WERI-Rb-1 (cell line): ENCODE data around the gene IST1.

Experiments used
- DNase-seq: peaks from one replicate; pipeline ENCODE4 v3.0.0-alpha.2; 2020
- H3K27ac ChIP-seq: fragments of 250-450 bp; sonication (Bioruptor Pico); 2 replicates; pipeline ENCODE4 v1.5.1; 2020; ENCODE audit warnings: mild to moderate bottlenecking, moderate library complexity
- H3K27me3 ChIP-seq: fragments of 250-450 bp; sonication (Bioruptor Pico); 2 replicates; pipeline ENCODE4 v1.5.1; 2021; ENCODE audit warnings: mild to moderate bottlenecking, low read depth, moderate library complexity; ENCODE audit not compliant: insufficient read depth, severe bottlenecking
- H3K36me3 ChIP-seq: fragments of 250-450 bp; sonication (Bioruptor Pico); 2 replicates; pipeline ENCODE4 v1.5.1; 2020; ENCODE audit warnings: mild to moderate bottlenecking, moderate library complexity
- H3K4me3 ChIP-seq: 2 replicates; pipeline ENCODE4 v1.5.1; 2011; ENCODE audit warnings: low read depth, mild to moderate bottlenecking, control low read depth, low read length
- H3K9me3 ChIP-seq: fragments of 250-450 bp; sonication (Bioruptor Pico); 2 replicates; pipeline ENCODE4 v1.5.1; 2021; ENCODE audit warnings: mild to moderate bottlenecking, moderate library complexity; ENCODE audit not compliant: severe bottlenecking
- TF ChIP-seq, protein P1 (sequence below): IDR thresholded peaks from 2 replicates; pipeline ENCODE4 v1.5.1; 2011; ENCODE audit warnings: low read depth, mild to moderate bottlenecking, control low read depth, inconsistent platforms, low read length

Gene IST1

DNA sequence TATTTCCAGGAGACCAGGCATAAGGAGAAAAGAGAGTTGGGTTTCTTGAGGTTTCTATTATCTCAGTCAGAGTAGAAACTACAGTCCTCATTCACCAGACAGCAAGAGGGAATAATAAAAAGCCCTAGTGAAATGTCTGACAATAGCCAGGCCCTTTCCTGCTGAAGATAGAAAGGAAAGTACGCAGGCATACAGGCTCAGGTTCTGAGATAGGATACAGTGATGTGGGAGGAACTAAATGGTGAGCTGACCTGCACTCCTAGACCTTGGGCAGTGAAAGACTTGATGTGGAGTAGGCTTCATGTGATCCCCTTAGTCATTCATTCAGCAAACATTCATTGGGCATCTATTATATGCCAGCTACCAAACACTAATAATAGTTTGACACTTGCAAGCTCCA is 26.2 kb upstream of the IST1 start:
- TF ChIP-seq, protein P1, sequence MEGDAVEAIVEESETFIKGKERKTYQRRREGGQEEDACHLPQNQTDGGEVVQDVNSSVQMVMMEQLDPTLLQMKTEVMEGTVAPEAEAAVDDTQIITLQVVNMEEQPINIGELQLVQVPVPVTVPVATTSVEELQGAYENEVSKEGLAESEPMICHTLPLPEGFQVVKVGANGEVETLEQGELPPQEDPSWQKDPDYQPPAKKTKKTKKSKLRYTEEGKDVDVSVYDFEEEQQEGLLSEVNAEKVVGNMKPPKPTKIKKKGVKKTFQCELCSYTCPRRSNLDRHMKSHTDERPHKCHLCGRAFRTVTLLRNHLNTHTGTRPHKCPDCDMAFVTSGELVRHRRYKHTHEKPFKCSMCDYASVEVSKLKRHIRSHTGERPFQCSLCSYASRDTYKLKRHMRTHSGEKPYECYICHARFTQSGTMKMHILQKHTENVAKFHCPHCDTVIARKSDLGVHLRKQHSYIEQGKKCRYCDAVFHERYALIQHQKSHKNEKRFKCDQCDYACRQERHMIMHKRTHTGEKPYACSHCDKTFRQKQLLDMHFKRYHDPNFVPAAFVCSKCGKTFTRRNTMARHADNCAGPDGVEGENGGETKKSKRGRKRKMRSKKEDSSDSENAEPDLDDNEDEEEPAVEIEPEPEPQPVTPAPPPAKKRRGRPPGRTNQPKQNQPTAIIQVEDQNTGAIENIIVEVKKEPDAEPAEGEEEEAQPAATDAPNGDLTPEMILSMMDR, result no peak

DNA sequence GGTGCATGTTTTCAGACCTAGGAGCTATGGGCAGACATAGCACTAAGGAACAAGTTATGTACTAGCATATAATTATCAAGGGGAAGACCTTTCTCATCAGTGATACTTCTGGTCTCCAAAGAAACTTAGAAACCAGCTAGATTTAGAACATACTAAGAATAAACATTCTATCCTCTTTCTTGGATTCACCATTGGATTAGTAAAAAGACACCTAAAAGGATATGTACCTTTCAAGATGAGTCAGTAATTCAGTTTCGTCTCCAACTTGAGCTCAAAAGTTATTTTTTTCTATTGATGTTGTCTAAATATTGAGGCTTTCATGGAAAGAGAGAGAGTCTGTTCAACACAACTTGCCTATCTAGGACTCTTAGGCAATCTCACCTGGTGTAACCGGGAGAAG is 24.5 kb upstream of the IST1 start:
- no peak for DNase-seq
- Histone ChIP-seq H3K36me3 (peaks cover 52% of the 10 kb centered on the region), H3K27ac (no peak overlapping the region), H3K27me3 (no peaks in the 10 kb centered on the region), H3K9me3 (no peaks in the 10 kb centered on the region), H3K4me3 (no peak overlapping the region)
- TF ChIP-seq, protein P1, result no peak

More for the DNA sequence above, 26.2 kb upstream of the IST1 start:
- peaks cover 54% of the 10 kb centered on the region for H3K36me3 ChIP-seq
- no peak overlapping the region for H3K4me3 ChIP-seq
- H3K27me3 ChIP-seq, result no peaks in the 10 kb centered on the region
- H3K27ac ChIP-seq, result no peak overlapping the region
- DNase-seq, result no peak
- H3K9me3 ChIP-seq, result no peaks in the 10 kb centered on the region

- Histone ChIP-seq H3K9me3 (no peaks in the 10 kb centered on the region), H3K36me3 (peaks cover 56% of the 10 kb centered on the region), H3K4me3 (no peak overlapping the region), H3K27me3 (no peaks in the 10 kb centered on the region), H3K27ac (no peak overlapping the region)
- no peak for DNase-seq
- TF ChIP-seq, protein P1, result no peak
These were observed 22.1 kb upstream of the IST1 start for GRCh38 chr16:71873199-71873598.

- Histone ChIP-seq H3K36me3 (peaks cover 73% of the 10 kb centered on the region), H3K27me3 (no peaks in the 10 kb centered on the region), H3K27ac (no peak overlapping the region), H3K9me3 (no peaks in the 10 kb centered on the region), H3K4me3 (no peak overlapping the region)
- no peak for DNase-seq
- TF ChIP-seq, protein P1, result no peak
These were observed 16.4 kb upstream of the IST1 start for GRCh38 chr16:71878911-71879310.

DNA sequence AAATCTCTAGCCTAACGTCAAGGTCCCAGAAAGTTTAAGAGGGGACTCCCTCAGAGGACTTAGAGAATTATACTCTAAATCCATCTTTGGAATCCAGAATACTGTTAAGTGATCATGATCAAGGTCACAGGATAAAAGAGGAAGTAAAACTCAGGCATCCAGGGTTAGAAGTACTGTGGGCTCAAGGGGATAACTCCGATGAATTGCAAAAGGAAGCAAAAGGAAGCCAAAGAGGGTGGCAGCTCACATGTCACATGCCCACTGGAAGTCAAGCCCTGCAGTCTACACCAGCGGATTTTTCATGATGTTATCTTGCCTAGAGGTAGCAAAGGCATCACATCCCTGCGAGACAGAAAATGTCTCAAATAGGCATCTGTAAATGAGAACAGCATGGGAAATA is 15.2 kb upstream of the IST1 start:
- Histone ChIP-seq H3K27ac (no peak overlapping the region), H3K36me3 (peaks cover 62% of the 10 kb centered on the region), H3K27me3 (no peaks in the 10 kb centered on the region), H3K9me3 (no peaks in the 10 kb centered on the region), H3K4me3 (no peak overlapping the region)
- TF ChIP-seq, protein P1, result no peak
- DNase-seq, result no peak

GRCh38 chr16:71882505-71883167 is 12.7 kb upstream of the IST1 start:
- Histone ChIP-seq H3K36me3 (peaks cover 40% of the 10 kb centered on the region), H3K27me3 (no peaks in the 10 kb centered on the region), H3K27ac (peak overlapping the region; percentile 99), H3K4me3 (peak overlapping the region; percentile 98), H3K9me3 (no peaks in the 10 kb centered on the region)
- TF ChIP-seq, protein P1, result peak; percentile 71
- peak; percentile 76 for DNase-seq
